ENCODE data around the gene AKAP1.

AKAP1 gene

DNA sequence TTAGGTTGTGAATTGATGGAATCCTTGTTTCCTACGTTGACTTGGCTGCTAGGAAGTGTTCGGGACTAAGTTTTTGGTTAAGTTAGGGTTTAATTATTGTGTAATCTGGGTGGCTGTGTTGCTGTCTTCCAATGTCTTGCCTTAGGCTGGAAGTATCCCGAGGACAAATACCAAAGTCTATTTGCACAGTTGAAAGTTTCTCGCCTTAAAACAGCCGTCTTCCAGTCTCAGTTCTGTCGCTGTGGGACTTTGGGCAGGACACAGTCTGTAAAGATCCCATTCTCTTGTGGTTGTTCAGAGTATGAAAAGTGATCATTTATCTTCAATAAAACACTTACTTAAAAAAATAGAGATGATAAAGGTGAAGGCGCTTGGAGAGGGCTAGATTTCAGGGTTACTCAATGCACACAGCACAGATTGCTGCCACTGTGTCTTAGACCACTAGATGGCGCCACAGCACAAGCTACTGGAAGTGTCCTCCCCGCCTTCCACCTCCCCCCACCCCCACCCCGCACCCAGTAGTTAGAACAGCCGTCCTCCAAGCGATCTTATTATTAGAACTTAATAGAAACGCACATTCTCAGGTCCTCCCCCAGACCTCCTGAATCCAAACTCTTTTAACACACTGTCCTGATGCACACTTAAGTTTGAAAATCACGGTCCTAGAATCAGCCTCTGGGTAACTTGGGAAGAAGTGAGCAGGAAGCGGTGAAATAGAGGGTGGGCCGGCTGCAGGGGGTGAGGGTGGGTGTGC lies 45.8 kb downstream of the AKAP1 start:
- DNase-seq (ENCODE audit: low read depth in 3 of 3) = peak; percentile 56 to 75 (median 61)

DNA sequence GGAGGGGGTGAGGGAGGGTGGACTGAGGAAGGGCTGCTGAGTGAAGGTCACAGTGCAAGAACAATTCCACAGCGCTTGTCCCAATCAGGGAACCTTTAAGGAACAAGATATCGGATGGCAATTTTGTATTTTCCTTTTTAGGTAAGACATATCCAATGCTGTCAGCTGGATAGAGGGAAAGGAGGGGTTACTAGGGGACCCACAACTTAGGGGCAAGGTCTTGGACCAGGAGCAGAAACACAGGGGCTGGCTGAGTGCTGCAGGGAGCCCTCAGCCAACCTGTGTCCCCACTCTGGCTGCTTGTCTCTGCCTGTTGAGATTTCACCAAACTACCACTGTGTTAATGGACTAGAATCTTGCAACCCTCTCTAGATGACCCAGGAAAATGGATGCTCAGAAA lies 47.6 kb downstream of the AKAP1 start:
- no peak for DNase-seq (ENCODE audit: low read depth in 3 of 3)

DNA sequence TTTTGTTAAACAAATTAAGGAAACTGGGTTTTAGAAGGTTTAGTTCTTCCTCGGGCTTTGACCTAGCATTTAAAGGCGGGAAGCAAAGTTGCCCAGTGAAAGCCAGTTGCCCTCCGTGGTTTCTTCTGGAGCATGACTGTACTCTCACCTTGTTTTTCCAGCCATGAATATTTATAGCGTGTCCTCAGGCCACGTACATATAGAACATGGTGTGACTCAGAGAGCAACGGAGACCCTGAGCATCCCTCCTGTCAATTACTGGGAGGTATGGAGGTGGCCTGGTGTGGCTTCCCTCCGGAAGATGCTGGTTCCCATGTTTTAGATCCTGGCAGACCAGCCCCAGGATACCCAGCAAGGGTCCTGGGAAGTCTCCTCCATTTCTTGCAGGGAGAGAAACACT lies 48.4 kb downstream of the AKAP1 start:
- no peak for DNase-seq (ENCODE audit: low read depth in 3 of 3)

DNA sequence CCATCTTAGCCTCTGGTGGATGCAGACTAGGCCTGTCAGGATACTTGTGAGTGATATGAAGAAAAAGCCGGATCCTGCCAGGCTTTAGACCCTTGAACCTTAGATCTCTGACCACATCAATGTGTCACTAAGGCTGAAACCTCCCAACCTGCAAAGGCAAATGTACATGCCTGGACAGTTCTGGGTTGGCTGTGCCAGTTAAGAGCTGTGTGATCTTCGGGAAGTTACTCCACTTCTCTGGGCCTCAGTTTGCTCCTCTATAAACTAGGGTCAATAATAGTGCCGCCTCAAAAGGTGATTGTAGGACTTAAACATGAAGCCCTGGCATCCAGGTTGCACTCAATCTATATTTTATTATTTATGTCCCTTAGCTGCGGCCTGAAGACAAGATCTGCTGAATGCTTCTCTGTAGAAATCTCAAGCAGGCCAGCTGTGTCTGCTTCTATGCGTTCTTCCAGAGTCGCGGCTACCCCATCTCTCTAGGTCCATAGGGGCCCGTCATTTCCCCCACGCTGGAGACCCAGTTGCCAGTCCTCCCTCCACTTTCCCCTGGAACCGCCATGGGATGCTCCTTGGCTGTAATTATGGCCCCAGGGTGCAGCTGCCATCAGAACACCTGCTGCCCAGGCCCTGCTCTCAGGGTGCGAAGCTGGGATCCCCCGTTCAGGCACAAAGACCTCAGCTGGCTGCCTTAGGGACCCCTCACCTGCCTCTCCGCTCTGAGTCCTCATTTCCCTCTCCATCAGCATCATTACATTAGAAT lies 50.2 kb downstream of the AKAP1 start:
- no peak for DNase-seq (ENCODE audit: low read depth in 3 of 3)

DNA sequence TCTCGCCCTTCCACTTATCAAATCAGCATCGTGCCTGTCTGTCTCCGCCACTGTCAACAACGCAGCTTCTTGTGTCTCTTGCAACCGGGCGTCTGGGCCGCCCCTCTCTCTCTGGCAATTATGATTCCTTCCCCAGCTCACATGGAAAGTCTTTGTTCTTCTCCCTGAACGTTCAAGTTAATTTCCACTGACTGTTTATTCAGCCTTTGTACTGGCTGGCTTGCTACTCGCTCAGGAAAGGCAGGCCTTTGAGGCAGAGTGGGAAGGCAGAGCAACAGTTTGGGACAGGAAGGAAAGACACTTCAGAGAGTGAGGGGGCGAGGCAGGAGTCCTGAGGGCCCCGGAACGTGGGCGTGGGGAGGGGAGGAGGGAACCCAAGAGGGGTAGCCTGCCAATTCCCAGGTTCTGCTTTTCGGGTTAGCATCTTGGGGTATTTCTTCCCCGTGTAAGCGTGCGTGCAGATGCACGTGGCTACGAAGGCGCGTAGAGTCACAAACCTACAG lies 50.8 kb downstream of the AKAP1 start:
- no peak for DNase-seq (ENCODE audit: low read depth in 3 of 3)

DNA sequence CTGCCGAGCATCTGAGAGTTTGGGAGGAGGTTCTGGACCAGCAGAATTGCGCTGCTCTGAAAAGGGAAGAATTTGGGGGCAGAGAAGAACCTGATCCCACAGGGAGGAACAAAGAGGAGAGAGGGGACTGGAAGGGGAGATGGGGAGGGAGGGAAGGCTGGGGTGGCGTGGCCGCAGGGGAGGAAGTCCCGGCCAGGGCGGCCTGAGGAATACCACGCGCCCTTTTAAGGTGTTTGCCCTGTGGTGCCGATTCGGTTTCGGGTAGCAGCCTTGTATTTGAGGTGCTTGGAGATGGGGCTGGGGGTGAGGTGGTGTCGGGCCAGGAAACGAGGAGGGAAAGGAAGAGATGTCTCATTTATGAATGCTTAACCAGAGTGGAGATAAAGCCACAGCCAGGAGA lies 51.3 kb downstream of the AKAP1 start:
- no peak for DNase-seq (ENCODE audit: low read depth in 3 of 3)

DNA sequence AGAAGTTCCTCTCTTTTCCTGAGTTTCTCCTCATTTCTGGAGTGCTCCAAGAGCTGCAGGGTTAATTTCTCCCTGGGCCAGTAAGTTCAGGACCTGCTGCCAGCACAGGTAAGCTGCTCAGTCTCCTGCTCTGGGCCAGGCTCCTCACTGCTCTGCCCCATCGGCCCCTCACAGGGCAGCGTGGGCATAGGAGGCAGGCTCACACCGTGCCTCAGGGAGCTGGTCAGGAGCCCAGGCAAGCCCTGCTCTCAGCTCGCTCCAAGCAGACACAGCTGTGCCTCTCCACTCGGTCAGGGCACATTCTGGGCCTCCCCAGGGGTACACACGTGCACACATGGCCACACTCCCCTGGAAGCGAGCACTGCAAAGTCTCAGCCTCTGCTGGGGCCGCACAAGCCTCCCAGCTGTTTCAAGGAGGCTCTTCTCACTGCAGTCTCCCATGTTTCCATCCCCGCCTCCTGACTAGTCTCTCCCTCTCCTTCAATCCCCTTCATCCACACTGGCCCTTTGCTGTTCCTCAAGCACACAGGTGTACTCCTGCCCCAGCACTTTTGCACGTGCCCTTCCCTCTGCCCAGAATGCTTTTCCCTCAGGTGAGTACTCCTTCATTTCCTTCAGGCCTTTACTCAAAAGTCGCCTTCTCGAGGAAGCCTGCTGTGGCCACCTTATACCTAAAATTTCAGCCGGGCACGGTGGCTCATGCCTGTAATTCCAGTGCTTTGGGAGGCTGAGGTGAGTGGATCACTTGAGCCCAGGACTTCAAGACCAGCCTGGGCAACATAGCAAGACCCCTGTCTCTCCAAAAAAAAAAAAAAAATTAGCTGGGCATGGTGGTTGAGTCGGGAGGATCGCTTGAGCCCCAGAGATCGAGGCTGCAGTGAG lies 53.2 kb downstream of the AKAP1 start:
- no peak for DNase-seq (ENCODE audit: low read depth in 3 of 3)

DNA sequence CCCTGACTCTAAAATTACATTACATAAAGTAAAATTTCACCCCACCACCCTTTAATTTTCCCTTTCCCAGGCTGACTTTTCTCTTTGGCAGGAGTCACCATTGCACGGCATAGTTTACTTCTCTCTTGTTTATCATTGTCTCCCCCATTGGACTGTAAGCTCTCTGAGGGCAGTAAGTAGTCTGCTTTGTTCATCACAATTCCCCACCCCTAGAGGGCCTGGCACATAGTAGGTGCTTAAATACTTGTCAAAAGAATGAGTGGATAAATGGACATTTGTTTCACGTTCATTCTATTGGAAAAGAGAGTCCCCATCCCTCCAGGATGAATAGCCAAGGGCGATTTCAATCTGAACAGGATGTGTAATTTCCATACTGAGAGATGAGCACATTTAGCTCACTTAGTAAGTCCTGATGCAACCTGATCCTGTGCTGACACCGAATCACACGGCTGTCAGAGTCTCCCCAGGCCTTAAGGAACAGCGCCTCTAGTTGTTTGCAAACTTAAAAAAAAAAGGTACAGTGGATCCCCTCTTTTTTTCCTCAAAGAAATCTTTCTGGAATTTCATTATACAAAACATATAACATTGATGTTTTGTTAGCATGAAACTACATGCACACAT lies 54.0 kb downstream of the AKAP1 start:
- no peak for DNase-seq (ENCODE audit: low read depth in 3 of 3)

DNA sequence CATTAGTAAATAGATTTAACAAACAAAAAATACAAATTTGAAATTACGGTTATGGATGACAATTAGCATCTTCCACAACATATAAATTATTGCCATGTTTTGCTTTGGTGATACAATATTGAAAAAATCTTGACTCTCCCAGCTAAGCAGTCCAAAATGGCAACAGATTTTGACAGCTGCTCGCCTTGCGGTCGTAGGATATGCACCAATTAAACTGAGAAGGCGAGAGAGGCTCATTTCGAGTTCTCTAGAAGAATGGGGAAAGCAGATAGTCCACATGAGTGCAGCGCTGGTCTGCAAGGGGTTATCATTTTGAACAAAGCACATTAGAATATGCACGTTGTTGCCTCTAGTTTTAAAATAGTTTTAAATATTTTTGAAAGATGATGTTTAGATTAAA lies 55.3 kb downstream of the AKAP1 start:
- DNase-seq (ENCODE audit: low read depth in 3 of 3) = no peak

DNA sequence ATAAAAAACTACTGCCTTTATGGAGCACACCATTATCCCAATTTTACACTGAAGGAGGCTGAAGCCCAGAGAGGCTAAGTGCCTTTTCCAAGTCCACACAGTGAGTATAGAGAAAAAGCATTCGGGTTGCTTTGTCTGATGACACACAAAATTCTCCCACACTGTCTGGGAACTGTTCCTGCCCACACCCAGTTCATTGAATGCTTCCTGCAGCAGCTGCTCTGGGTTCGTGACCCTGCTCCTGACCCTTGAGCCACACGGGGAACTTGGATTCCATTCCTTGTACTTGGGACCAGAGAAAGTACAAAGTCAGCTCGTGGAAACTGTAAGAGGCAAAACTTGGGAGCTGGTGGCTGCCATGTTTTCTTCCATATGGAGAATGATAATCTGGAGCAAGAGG lies 57.9 kb downstream of the AKAP1 start:
- no peak for DNase-seq (ENCODE audit: low read depth in 3 of 3)

DNA sequence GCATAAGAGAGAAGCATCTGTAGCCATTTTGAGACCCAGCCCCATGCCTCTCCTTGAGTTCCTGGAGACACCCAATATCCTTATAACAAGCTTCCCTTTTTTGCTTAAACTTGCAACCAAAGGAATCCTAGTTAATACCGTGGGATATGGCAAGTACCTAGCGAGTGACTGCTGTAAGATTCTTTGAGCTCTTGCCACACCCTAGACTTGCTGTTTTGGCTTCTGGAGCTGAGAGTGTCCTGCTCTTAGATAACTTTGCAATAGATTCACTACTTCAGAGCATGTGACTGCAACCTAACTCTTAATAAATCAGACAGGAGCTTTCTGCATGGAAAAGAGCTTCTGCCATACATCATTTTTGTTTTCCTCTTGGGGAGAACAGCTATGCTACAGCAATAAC lies 58.3 kb downstream of the AKAP1 start:
- no peak for DNase-seq (ENCODE audit: low read depth in 3 of 3)

DNA sequence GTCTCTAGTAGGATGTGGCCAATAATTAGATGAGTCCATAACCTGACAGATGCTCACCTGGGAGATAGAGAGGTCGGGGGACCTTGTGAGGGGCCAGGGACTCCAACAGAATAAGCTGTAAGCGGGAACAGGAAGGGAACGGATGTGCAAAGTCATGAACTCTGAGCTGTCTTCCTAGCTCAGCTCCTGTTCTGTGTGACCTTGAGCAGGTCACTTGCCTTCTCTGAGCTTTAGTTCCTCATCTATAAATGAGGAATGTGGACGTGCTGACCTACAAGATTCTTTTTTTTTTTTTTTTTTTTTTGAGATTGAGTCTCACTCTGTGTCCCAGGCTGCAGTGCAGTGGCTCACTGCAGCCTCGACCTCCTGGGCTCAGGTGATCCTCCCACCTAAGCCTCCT lies 58.9 kb downstream of the AKAP1 start:
- DNase-seq (ENCODE audit: low read depth in 3 of 3) = no peak

DNA sequence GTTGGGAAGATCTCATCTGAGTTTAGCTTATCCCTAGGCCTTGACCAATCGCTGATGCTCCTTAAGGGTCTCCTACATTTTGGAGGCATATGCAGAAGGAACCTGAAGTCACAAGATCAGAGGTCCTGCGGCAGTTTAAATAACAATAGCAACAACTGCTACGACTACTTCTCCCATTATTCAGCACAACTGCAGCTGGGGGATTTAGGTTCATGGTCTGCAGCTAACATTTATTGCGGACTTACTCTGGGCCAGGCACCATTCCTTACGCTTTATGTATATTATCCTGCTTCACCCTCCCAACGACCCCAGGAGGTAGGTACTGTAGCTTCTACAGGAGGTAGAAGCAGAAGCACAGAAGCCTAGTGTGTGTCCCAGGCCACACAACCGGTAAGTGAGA lies 59.5 kb downstream of the AKAP1 start:
- DNase-seq (ENCODE audit: low read depth in 3 of 3) = no peak

DNA sequence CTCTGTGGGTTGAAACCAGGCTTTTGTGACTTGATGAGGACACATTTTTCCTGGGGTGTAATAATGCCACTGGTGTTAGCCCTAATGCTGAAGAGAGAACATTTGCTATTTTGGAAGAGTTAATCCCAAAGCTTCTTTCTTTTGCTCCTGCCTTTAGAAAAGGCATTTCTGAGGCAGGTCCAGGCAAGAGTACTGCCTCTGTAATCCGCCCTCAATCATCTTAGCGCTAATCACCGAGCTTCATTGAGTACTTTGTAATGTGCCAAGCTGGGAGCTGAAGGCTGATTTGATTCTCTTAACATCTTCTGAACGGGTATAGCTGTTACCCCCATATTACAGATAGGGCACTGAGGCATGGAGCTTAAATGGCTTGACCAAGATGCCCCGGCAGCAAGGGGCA lies 60.3 kb downstream of the AKAP1 start:
- no peak for DNase-seq (ENCODE audit: low read depth in 3 of 3)

DNA sequence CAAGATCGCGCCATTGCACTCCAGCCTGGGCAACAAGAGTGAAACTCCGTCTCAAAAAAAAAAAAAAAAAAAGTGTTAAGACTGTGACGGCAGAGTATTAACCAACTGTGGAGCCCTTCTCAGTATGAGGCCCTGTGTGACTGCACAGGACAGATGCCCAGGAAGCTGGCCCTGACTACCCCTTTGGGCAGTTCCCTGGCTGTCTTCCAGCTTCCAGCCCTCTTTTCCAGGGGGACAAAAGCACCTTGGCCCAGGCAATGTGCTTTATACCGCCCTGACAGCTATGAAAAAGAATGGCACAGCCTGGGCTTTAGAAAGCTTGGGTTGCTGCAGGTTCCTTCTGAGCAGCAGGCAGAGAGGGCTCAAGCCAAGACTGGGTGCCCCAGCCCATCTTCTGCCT lies 61.2 kb downstream of the AKAP1 start:
- no peak for DNase-seq (ENCODE audit: low read depth in 3 of 3)

DNA sequence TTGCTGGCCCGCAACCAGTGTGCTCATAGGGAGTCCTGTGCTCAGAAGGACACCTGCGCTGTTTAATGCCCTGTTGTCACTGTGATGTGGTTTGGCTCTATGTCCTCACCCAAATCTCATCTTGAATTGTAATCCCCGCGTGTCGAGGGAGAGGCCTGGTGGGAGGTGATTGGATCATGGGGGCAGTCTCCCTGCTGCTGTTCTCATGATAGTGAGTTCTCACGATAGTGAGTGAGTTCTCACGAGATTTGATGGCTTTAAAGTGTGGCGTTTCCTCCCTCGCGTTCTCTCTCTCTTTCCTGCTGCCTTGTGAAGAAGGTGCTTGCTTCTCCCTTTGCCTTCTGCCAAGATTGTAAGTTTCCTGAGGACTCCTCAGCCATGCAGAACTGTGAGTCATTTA lies 66.8 kb downstream of the AKAP1 start:
- no peak for DNase-seq (ENCODE audit: low read depth in 3 of 3)

DNA sequence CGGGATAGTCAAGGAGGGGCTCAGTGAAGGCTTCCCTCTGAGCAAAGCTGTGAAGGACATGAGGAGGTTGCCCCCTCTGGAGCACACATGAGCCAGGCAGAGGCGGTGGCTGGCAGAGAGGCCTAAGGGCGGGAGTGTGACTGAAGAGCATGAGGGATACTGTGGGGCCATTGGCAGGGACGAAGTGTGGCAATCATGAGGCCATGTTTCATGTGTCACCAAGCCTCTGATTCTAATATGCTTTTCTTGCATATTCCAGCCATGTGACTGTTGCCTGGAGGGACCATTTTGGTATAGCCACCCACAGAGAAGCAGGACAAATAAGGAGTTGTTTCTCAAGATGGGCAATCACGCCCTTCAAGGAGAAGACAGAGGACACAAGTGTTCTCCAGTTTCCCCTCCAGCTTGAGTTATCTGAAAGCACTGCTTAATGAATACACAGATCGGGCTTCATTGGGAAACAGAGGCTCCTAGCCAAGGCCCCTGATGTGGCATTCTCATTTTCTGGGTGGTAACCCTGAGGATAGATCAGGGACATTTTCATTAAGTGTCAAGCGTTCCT lies 68.0 kb downstream of the AKAP1 start:
- DNase-seq (ENCODE audit: low read depth in 3 of 3) = no peak

DNA sequence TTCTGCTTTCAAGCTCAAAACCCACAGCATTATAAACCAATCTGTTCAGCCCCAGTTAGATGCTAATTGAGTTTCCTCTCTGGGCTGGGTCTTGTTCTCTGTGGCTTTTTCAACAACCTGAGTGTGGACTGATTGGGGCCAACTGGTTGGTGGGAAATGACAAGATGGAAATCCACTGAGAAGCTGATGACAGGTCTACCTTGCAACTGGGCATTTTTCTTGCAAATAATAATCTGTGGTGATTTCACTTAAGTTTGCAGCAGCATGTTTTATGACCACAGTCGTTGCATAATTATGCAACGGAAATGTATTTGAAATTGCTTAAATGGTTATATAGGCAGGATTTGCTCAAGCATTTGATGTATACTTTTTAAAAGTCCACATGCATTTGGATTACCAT lies 69.9 kb downstream of the AKAP1 start:
- DNase-seq (ENCODE audit: low read depth in 3 of 3) = no peak

DNA sequence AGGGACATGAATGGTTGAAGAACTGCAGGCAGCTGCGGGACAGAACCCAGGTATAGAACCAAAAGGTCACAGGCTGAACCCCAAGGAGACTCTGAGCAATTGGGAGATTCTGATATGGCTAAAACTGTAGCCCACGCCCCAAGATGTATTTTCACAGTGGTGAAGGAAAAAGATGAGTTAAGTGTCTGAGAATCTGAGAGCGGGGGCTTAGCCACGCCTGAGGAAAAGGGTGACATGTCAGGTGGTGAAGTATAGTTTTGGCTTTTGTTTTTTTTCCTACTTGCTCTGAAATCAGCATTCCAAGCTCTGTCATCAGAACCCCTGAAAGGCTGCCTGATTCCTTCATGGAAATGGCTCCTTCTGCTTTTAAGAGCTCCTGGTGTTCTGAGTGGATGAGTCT lies 73.3 kb downstream of the AKAP1 start:
- DNase-seq (ENCODE audit: low read depth in 3 of 3) = no peak

DNA sequence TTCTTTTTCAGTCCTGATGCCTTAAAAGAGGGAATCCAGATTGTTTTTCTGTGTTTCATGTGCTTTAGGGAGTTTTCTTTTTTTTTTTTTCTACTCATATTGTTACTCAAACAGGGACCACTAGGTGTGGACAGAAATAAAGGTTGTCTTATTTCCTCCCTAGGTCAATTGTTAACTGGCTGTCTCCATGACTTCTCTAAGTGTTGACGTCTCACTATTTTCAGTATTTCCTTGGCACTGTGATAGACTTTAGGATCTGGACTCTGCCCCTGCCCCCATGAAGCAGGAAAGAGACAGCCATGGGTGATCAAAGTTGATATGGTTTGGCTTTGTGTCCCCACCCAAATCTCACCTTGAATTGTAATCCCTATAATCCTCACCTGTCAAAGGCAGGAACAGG lies 73.7 kb downstream of the AKAP1 start:
- no peak for DNase-seq (ENCODE audit: low read depth in 3 of 3)

DNA sequence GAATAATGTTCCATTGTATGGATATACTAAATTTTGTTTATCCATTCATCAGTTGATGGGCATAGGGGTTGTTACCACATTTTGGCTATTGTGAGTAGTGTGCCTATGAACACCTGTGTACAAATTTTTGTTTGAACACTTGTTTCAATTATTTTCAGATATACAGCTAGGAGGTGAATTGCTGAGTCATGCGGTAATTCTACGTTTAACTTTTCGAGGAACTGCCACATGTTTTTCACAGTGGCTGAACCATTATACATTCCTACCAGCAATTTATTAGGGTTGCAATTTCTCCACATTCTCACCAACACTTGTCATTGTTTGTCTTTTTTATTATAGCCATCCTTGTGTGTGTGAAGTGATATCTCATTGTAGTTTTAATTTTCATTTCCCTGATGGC lies 75.6 kb downstream of the AKAP1 start:
- DNase-seq (ENCODE audit: low read depth in 3 of 3) = no peak

DNA sequence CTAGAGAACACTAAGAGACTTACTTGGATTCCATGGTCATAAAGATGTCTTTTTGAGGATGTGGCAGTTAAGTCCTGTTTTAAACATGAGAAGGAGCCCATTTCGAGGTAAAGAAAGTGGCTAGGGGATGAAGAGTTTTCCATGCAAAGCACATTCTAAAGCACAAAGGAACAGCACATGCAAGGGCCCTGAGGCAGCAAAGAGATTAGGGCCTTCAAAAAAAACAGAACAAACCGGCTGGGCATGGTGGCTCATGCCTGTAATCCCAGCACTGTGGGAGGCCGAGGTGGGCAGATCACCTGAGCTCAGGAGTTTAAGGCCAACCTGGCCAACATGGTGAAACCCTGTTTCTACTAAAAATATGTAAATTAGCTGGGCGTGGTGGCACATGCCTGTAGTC lies 79.8 kb downstream of the AKAP1 start:
- no peak for DNase-seq (ENCODE audit: low read depth in 3 of 3)

All from stimulated activated CD4-positive, alpha-beta T cell treated with anti-CD3 and anti-CD28 coated beads, TNF-alpha, amount 100 ng/mL, for 4 hours (primary cell).